ENCODE results near the gene GALNT6.
A peak's percentile ranks its signal among the peaks of the same experiment; 100 is the strongest.

GALNT6 gene

DNA sequence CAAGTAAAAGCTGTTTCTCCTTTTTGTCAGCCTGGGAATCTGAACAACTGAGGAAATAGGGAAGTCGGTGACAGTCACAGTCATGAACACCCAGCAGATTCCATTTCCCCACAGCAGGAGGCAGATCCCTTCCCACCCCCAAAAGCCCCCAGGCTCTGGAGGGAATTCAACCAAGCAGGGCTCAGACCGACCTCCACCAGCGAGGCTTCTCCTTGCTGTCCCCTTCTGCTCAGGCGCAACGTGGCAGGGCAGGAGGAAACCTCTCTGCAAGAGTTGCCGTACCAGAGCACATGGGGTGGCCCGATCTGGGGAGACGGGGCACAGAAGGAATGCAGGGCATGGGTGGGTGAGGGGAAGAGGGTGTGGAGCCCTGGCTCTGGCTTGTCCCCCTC is 319 bp downstream of the GALNT6 start:
- H3K4me3 ChIP-seq (ENCODE audit: low read depth, low read length) = peak overlapping the region; percentile 67
- TF ChIP-seq, protein P1, sequence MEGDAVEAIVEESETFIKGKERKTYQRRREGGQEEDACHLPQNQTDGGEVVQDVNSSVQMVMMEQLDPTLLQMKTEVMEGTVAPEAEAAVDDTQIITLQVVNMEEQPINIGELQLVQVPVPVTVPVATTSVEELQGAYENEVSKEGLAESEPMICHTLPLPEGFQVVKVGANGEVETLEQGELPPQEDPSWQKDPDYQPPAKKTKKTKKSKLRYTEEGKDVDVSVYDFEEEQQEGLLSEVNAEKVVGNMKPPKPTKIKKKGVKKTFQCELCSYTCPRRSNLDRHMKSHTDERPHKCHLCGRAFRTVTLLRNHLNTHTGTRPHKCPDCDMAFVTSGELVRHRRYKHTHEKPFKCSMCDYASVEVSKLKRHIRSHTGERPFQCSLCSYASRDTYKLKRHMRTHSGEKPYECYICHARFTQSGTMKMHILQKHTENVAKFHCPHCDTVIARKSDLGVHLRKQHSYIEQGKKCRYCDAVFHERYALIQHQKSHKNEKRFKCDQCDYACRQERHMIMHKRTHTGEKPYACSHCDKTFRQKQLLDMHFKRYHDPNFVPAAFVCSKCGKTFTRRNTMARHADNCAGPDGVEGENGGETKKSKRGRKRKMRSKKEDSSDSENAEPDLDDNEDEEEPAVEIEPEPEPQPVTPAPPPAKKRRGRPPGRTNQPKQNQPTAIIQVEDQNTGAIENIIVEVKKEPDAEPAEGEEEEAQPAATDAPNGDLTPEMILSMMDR (IDR thresholded peaks at IDR 0.05; ENCODE audit: low read depth, low read length) = no peak

- TF ChIP-seq, protein P1 (IDR thresholded peaks at IDR 0.05; ENCODE audit: low read depth, low read length) = no peak
- H3K4me3 ChIP-seq (ENCODE audit: low read depth, low read length) = peak overlapping the region; percentile 67
These were observed 749 bp downstream of the GALNT6 start for GRCh38 chr12:51390457-51390856.

GRCh38 chr12:51389302-51389999 is 1.8 kb downstream of the GALNT6 start:
- H3K4me3 ChIP-seq (ENCODE audit: low read depth, low read length) = no peak overlapping the region

DNA sequence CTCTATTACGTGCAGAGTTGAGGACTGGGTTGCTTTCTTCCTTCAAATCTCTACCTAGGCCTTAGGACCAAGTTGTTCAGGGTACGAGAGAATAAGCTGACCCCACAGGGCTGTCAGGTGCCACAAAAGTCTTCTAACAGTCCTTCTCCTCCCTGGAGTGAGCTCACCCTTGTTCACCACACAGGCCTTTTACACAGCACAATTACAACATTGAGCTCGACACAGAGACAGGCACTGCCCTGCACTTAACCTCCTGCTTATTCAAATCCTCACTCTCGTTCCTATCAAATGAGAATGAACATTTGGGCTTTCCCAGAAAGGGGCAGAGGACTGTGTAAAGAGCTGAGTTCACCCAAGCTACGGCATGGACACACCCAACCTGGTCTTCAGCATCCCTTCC is 2.4 kb downstream of the GALNT6 start:
- TF ChIP-seq, protein P1 (IDR thresholded peaks at IDR 0.05; ENCODE audit: low read depth, low read length) = no peak
- H3K4me3 ChIP-seq (ENCODE audit: low read depth, low read length) = no peak overlapping the region

More at GRCh38 chr12:51389302-51389999, 1.8 kb downstream of the GALNT6 start:
- TF ChIP-seq, protein P1 (IDR thresholded peaks at IDR 0.05; ENCODE audit: low read depth, low read length) = no peak

GRCh38 chr12:51388069-51388799 is 3.0 kb downstream of the GALNT6 start:
- TF ChIP-seq, protein P1 (IDR thresholded peaks at IDR 0.05; ENCODE audit: low read depth, low read length) = no peak
- no peak overlapping the region for H3K4me3 ChIP-seq (ENCODE audit: low read depth, low read length)

DNA sequence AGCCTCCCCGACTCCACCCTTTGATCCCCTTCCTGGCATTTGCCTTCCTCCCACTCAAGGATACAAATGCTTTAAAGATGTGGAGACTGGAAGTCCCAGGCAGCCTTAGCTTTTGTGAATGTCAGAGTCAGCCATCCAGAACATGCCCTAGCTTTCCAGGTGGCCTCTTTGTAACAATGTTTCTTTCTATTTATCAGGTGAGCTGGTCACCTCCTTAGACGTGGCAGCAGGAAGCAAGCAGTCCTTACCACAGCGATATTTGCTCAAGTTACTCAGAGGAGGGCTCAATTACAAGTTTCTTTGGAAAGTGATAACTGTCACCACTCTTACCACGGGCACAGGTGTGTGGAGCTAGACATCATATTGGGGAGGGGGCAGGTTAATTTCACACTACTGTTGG is 4.9 kb downstream of the GALNT6 start:
- TF ChIP-seq, protein P1 (IDR thresholded peaks at IDR 0.05; ENCODE audit: low read depth, low read length) = no peak
- H3K4me3 ChIP-seq (ENCODE audit: low read depth, low read length) = no peak overlapping the region

DNA sequence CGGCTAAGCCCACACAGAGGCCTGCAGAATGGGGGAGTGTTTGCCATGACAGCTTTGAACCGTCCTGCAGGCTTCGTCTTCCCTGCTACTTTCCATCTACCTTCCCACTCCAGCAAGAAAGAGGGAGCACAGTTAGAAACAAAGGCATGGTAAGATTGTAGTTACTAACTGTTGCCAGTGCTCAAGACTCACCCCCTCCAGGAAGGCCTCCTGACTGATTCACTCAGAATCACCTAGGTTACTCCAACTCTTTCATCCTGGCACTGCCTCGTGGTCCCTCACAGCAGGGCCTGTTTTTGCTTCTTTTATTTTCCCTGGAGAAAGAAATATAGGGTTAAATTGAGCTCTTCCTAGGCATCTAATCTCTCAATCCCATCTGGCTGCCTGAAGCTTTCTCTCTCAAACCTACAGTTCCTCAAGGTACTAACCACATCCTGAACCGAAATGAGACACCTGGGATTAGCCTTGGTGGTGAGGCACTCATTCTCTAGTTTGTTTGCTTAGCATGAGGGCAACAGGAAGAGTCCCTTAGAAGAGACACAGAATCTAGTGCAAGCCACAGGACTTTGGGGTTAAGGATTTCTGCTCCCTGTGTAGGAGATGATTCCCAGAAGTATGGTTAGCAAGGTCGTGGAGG is 7.8 kb downstream of the GALNT6 start:
- TF ChIP-seq, protein P1 (IDR thresholded peaks at IDR 0.05; ENCODE audit: low read depth, low read length) = no peak
- H3K4me3 ChIP-seq (ENCODE audit: low read depth, low read length) = no peak overlapping the region
